ENCODE results near the gene RDH13. TPM values are rescaled to one million over a fixed set of nuclear protein-coding genes. Genes with fewer than 3 reads are reported as not detected.

Gene RDH13
- total RNA-seq, 1 donor from 2014 or later, result 43.4 TPM

GRCh38 chr19:54995561-54995960, 67.4 kb downstream of the RDH13 start:
- intact Hi-C loops (cut with DNase I), result no loop called here
- DNase-seq (ENCODE audit: low spot score), result no peak

Other genes with a start within 250 kb of the RDH13 start
- gene KIR3DL1, start 246.7 kb downstream of the RDH13 start, total RNA-seq, result not detected
- not detected for gene KIR2DS4, start 230.5 kb downstream of the RDH13 start, total RNA-seq
- not detected for gene KIR3DL2, start 212.7 kb downstream of the RDH13 start, total RNA-seq
- 0.70 TPM for gene FCAR, start 188.9 kb downstream of the RDH13 start, total RNA-seq
- gene NCR1, start 157.0 kb downstream of the RDH13 start, total RNA-seq, result not detected
- not detected for gene NLRP7, start 115.6 kb downstream of the RDH13 start, total RNA-seq
- 0.86 TPM for gene NLRP2, start 96.8 kb downstream of the RDH13 start, total RNA-seq
- 0.65 TPM for gene GP6, start 24.9 kb downstream of the RDH13 start, total RNA-seq
- 1.9 TPM for gene EPS8L1, start 12.7 kb upstream of the RDH13 start, total RNA-seq
- gene PPP1R12C, start 54.5 kb upstream of the RDH13 start, total RNA-seq, result 215 TPM
- gene TNNT1, start 86.1 kb upstream of the RDH13 start, total RNA-seq, result 187 TPM
- gene TNNI3, start 94.6 kb upstream of the RDH13 start, total RNA-seq, result 7,865 TPM
- 3.4 TPM for gene DNAAF3, start 103.5 kb upstream of the RDH13 start, total RNA-seq
- 0.30 TPM for gene SYT5, start 117.1 kb upstream of the RDH13 start, total RNA-seq
- 3.7 TPM for gene PTPRH, start 146.4 kb upstream of the RDH13 start, total RNA-seq
- gene TMEM86B, start 165.6 kb upstream of the RDH13 start, total RNA-seq, result 1.6 TPM
- 43.0 TPM for gene PPP6R1, start 195.9 kb upstream of the RDH13 start, total RNA-seq
- gene HSPBP1, start 217.0 kb upstream of the RDH13 start, total RNA-seq, result 24.6 TPM
- gene BRSK1, start 220.8 kb upstream of the RDH13 start, total RNA-seq, result 8.8 TPM

Measured in cardiac septum (tissue), 1 donor.